Activated gamma-delta T cell treated with anti-CD3 and anti-CD28 coated beads, Interleukin-2, amount 50 U/mL, for 16 hours (primary cell): Measurements from ENCODE around the gene CSRP2.

Experiments used
- DNase-seq: peaks from one replicate; pipeline ENCODE4 v3.0.0-alpha.2; 2020; ENCODE audit warnings: low read depth

Gene CSRP2

DNA sequence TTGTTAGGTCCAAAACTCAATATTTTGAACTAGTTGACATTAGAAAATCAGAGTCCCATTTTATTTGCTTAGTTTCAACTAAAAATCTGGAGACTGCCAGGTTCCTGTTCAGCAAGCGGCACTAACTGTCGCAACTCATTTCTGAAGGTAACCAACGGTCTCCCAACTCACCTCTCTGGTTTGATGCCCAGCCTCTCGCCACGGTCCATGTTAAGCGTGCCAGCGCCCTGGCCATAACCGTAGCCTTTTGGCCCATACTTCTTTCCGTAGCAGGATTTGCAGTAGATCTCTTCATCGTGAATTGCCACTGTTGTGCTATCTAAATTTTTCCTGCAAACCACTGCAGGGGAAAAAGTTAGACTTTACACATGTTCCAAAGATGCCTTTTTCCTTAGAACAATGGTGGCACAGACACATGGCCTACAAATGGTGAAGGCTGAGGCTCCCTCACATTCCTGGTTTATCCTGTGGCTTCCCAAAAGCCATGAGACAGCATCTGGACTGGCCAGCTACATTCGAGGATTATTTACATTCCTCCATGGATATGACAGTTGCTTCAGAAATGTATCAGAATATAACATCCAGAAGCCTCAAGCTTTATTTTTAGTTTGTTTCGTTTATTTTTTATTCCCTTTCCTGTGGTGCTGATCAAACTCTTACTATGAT lies 15.7 kb downstream of the CSRP2 start:
- no peak for DNase-seq

DNA sequence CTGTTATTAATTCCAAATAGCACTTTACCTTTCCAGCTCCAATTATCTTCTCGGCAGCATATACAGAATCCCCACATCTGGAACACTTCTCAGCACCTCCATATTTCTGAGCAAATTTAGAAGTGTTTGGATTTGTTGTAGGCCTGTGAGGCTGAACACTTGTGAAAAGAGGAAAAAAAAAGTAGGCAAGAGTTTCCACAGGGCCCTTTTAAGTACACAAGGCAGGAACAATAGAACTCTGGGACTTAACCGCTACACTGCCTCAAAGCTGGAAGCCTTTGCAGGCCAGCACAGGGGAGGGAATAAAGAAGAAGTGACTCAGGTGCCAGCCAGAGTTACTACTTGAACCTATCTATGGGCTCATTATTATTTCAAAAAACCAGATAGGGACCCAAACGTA lies 18.6 kb downstream of the CSRP2 start:
- no peak for DNase-seq

DNA sequence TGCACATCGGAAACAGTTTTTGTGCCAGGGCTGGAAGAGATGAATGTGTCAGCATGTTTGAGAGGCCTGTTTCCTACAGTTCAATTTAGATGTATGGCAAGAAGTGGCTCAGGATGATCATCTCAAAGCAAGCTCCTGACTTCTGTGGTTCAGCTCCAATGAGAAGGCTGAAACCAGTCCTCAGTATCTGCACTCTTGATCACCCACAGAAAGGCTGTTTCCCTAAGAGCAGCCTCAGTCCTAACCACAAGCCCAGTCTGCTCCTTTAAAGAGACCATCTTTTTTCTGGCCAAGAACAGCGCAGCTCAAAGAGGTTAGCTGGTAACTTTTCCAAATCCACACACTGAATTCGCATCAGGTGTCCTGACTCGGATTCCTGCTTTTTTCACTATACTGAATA lies 19.2 kb downstream of the CSRP2 start:
- no peak for DNase-seq

DNA sequence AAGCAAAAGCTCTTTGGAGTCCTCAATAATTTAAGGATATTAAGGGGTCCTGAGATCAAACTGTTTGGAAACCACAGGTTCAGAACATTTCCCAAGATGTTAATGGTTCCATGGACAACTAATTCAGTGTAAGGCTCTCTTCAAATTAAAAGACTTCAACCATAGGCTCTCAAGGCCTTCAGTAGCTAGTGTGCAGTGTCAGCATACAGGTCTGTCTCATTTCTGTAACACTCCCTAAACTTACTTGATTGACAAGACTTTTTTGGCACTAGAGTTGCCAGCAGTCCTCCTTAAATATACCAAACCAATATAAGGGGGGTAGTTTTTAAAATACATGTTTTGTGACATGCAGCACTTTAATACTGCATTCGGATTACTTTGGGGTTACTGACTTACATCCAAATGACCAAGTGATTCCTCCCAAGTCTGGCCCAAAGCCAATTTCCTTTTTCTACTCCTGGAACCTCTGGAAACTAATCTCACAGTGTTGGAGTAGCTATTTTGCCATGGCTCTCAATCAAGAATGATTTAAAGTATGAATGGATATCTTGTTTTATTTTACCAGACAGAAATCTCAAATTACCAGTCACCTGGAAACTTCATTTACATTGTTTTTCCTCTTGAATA lies 22.7 kb downstream of the CSRP2 start:
- DNase-seq, result no peak

DNA sequence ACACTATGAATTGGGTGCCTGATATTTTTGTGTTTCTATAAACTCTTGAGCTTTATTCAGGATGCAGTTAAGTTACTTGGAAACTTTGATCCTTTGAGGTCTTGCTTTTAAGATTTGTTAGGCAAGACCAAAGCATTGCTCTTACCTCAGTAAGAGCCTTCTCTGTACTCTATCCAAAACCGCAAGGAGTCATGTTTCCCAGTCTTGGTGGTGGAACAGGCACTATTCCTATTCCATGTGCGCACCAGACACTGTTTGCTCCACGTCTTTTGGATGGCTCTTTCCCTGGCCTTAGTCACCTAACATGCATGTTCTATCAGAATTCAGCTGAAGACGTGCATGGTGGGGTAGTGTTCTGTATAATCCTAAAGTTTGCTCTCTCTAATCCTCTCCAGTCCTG lies 23.5 kb downstream of the CSRP2 start:
- no peak for DNase-seq

DNA sequence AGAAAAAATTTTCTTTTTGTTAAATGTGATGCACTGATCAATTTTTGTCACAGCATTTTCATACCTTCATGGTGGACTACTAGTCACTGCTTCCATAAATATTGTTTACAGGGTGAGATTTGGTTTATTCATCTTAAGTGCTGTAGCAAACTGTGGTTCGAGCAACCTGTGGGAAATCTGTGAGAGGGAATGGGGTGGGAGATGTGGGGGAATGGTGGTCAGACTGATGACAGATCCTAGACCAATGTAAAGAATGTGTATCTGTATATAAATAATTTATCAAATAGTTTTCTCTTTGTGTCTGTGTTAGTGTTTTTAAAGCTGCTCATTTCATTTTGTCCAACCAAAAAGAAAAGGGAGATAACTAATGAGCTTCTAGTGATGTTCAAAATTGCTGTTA lies 26.7 kb downstream of the CSRP2 start:
- no peak for DNase-seq

DNA sequence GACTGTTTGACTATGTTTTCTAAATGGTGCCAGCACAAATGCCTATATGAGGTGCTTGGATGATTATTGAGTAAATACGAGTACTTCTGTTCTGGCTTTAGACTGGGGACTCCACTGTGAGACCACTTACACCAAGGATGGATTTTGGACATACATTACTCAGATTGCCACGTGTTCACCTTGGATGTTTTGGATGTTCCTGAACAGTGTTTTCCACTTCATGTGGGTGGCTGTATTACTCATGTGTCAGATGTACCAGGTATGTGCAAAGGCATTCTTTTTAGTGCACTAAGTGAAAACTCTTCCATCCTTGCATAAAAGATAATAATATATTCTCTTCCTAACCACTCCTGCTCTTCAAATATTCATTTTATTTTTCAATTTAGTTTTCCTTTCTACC lies 30.7 kb downstream of the CSRP2 start:
- DNase-seq, result no peak

DNA sequence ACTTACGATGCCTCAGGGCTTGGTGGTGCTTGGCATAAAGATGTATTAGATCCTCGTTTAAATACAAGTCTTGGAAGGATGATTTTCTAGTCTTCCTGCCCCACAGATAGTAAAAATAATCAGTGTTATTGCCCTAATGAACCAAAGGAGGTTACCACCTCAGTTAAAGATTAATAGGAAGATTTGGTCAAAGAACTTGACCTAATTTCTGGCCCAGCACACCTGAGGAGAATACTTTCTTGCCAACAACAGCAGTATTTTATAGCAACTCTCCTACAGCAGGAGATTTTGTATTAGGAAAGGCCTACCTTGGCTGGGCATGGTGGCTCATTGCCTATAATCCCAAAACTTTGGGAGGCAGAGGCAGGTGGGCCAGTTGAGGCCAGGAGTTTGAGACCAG lies 31.6 kb downstream of the CSRP2 start:
- DNase-seq, result no peak

DNA sequence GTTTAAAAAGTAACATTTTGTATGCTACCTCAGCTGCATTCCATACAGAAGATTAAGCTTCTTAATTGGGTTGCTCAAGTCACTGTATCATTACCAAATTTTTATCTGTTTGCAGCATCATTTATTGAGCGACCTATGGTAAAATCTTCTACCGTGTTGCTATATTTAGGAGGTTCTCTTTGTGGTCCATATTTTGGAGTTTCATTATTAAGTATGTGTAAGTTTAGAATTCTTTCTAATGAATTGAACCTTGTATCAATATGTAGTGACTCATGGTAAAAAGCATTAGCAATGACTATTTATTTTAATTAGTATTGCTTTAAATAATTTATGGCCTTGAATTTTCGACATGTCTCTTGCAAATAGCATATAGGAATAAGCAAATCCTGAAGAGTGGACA lies 42.2 kb downstream of the CSRP2 start:
- DNase-seq, result no peak

DNA sequence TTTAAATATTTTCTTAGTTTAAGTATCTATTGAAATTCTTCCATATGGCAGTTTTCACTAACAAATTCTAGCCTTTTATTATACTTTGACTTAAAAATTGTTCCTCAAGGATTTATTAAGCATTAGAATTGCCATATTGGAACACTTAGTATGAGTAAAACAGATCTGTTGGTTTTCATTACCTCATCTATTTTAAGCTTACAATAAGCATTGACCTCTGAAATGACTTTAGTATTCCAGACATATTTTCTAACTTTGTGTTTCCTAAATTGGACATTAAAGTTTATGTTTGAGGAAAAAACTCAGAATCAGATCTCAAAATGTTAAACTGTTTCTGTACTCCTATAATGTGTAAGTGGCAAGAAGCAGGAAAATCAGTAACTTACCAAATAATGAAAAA lies 48.4 kb downstream of the CSRP2 start:
- no peak for DNase-seq

DNA sequence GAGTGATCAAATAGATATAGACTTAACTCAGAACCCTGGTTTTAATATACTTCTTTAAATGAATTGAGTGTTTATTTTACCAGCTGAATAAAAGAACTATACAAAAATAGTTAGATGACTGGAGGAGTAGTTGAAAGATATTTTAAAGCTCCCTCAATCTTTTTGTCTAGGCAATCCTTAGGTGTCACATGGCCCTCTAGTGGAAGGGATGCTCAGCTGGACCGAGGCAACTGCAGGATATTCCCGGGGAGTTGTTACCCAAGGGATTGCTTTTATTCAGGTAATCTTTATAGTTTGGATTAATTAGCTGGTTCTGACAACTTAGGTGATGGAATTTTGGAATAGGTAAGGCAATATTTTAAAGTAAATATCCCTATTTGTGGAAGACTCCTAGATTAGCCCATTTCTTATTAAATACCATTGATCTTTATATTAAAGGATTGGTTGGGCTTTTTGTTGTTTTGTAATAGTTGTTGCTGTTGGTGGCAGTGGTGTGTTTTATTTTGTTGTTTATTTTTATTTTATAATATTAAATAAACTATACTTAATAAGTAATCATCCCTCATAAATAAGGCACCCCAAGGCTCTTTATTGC lies 57.8 kb downstream of the CSRP2 start:
- DNase-seq, result no peak

DNA sequence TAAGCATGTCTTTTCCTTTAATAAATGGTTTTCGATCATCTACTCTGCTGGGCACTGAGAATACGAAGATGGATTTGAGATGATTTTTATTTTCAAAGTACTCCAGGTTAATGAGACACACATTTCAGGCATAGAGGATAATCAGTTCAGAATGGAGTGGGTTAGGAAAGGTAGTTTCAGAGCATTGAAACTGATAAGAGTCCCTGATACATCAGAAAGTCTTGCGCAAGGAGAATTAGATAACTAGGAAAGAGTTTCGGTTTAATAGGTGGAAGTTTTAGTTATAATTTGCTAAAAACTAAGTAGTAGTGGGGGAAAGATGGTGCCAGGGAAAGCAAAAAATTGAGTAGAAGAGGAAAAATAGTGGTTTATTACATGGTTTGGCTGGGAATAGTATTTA lies 64.8 kb downstream of the CSRP2 start:
- no peak for DNase-seq

DNA sequence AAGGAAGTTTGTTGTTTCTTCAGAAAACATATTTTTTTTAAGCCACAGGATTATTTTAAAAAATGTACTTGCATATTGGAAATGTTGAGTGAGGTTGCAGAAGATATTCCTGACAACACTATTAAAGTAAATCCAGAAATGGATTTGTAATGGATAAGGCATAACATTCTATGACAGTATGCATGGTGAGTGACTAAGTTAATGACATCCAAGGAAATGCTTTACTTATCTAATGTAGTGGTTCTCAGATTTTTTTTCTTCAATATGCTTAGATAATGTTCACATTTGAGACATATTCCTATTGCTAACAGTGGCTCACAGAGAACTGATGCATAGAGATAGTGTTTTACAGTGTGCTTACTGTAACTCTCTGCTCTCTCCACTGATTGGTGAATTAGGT lies 65.6 kb downstream of the CSRP2 start:
- DNase-seq, result no peak

DNA sequence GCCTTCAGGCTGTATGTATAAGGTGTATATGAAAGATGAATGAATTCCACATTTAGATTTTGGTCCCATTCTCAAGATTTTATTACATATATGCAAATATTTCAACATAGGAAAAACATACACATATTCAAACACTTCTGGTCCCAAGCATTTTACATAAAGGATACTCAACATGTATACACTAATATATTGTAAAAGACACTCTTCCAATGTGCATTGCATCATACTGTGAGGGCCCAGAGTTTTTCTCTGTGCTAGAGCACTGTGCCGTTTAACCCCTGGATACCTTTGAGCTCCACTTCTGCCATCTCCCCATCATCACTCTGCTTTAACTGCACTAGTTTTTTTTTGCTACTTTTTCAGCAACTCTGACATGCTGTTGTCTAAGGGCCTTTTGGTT lies 66.8 kb downstream of the CSRP2 start:
- DNase-seq, result no peak

DNA sequence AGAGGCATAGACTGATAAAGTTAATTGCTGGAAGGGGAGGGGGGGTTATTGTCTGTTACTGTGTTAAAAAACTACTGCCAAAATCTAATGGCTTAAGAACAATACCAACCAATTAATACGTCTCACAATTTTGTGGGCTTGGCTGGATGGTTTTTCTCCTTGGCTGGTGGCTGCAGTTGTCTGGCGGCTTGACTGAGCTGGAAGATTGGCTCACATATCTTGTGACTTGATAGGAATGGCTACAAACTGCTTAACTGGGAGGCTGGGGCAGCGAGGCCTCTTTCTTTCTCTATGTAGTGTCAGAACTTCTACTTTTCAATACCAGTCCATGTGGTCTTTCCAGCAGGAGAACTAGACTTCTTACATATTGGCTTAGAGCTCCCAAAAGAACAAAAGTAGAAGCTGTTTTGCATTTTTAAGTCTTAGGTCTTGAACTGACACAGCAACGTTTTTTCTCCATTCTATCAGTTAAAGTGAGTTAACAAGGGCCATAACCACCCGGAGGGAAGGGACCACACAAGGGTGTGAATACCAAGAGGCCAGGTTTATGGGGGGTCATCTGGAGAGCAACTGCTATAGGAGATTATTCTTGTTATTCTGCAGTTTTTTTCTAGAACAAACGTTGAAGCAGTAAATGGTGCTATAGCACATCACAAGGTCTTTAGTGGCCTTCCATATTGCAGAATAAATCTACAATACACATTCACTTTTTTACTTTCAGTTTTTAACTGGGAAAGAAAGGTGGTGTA lies 68.0 kb downstream of the CSRP2 start:
- no peak for DNase-seq
